GM19438 (cell line): ENCODE measurements around the gene OR6K3.
"Not testable (repeated sequence)": the region's sequence is repeated elsewhere in the genome, so short reads cannot be mapped to it uniquely, and the experiment has no call there.

Experiments
- ATAC-seq: cut with Tn5 transposase; IDR thresholded peaks from one replicate; pipeline ENCODE4 v1.9.1; 2021; ENCODE audit warnings: low read depth; ENCODE audit not compliant: unreplicated experiment

Gene OR6K3

GRCh38 chr1:158688343-158688742 lies 32.2 kb downstream of the OR6K3 start:
- not testable (repeated sequence) for ATAC-seq

- ATAC-seq = no peak
Measured at GRCh38 chr1:158687037-158687436, 33.5 kb downstream of the OR6K3 start.

- no peak for ATAC-seq
Measured at GRCh38 chr1:158686111-158687009, 34.2 kb downstream of the OR6K3 start, which contains the start of gene SPTA1. Gene SPTA1 (minus strand): TSS chr1:158686715. CDS start chr1:158686517, 198 bp downstream.

- no peak for ATAC-seq
Measured at GRCh38 chr1:158685085-158685484, 35.4 kb downstream of the OR6K3 start.

GRCh38 chr1:158681606-158682005 lies 38.9 kb downstream of the OR6K3 start:
- no peak for ATAC-seq

GRCh38 chr1:158679289-158679688 lies 41.2 kb downstream of the OR6K3 start:
- ATAC-seq = no peak

GRCh38 chr1:158675563-158676323 lies 44.8 kb downstream of the OR6K3 start:
- ATAC-seq = no peak

GRCh38 chr1:158674302-158674701 lies 46.2 kb downstream of the OR6K3 start:
- no peak for ATAC-seq
